ENCODE results near the gene MAPK8. TPM values are rescaled to one million over a fixed set of nuclear protein-coding genes. Genes with fewer than 3 reads are reported as not detected.

Gene MAPK8
- total RNA-seq, 1 experiment from 2014 or later, result 83.3 TPM

DNA sequence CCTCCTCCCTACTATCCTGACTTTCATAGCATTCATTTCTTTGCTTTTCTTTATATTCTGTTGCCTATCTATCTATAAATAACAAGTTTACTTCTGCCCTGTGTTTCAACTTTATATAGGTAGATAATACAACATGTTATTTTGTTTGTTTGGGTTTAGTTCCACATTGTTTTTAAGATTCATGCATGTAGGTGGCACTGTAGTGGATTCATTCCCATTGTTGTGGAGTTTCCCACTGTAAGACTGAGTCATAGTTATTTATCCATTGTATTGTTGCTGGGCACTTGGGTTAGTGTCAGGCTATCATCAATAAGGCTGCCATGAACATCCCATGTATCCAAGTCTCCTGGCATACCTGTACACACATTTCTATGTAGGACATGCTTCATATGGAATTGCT, 170.7 kb downstream of the MAPK8 start:
- Histone ChIP-seq H3K27me3 (replicated peaks; ENCODE audit: control insufficient read depth, insufficient read depth, low read length) (no peaks in the 10 kb centered on the region), H3K4me3 (ENCODE audit: low read depth, low read length) (no peak overlapping the region), H3K36me3 (ENCODE audit: control insufficient read depth, insufficient read depth, low read length) (no peaks in the 10 kb centered on the region), H3K9me3 (no peaks in the 10 kb centered on the region), H3K4me1 (peaks cover 5% of the 10 kb centered on the region; the same call in 1 of the 2 replicates)
- no peak for DNase-seq
- ChIA-PET POLR2A (no interaction called here), CTCF (no interaction called here)
- Mint-ChIP-seq H3K4me3 (ENCODE audit: unreplicated experiment) (no peak overlapping the region), H3K27ac (ENCODE audit: unreplicated experiment) (no peak overlapping the region), H3K9me3 (ENCODE audit: unreplicated experiment) (no peaks in the 10 kb centered on the region), H3K27me3 (ENCODE audit: insufficient read depth, unreplicated experiment) (no peaks in the 10 kb centered on the region), H3K36me3 (ENCODE audit: insufficient read depth, unreplicated experiment) (no peaks in the 10 kb centered on the region), H3K4me1 (ENCODE audit: low read depth, unreplicated experiment) (peaks cover 6% of the 10 kb centered on the region)
- TF ChIP-seq, protein P1, sequence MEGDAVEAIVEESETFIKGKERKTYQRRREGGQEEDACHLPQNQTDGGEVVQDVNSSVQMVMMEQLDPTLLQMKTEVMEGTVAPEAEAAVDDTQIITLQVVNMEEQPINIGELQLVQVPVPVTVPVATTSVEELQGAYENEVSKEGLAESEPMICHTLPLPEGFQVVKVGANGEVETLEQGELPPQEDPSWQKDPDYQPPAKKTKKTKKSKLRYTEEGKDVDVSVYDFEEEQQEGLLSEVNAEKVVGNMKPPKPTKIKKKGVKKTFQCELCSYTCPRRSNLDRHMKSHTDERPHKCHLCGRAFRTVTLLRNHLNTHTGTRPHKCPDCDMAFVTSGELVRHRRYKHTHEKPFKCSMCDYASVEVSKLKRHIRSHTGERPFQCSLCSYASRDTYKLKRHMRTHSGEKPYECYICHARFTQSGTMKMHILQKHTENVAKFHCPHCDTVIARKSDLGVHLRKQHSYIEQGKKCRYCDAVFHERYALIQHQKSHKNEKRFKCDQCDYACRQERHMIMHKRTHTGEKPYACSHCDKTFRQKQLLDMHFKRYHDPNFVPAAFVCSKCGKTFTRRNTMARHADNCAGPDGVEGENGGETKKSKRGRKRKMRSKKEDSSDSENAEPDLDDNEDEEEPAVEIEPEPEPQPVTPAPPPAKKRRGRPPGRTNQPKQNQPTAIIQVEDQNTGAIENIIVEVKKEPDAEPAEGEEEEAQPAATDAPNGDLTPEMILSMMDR (IDR thresholded peaks at IDR 0.05; ENCODE audit: insufficient read depth in 1 of 2, low read depth in 1 of 2, low read length in 1 of 2, severe bottlenecking in 1 of 2, unreplicated experiment in 1 of 2), result no peak
- intact Hi-C loops (cut with micrococcal nuclease; ENCODE audit: unreplicated experiment), result no loop called here
- BruUV-seq (replicated peaks), result no TSS peak

DNA sequence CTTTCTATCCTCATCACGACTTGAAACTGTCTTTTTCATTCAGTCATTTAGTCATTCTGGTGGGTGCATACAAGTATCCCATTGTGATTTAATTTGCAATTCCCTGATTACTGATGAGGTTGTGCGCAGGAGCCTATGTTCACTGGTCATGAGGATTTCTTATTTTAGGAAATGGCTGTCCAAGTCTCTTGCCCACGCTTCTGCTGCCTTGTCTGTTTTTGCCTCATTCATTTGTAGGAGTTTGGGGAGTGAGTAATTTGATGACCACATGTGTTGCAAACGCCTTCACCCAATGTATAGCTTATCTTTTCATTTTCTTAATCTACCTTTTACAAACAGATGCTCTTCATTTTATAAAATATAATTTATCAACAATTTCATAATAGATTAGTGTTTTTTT, 171.1 kb downstream of the MAPK8 start:
- no TSS peak for BruUV-seq (replicated peaks)
- H3K4me1 Mint-ChIP-seq (ENCODE audit: low read depth, unreplicated experiment), result peaks cover 6% of the 10 kb centered on the region
- H3K36me3 Mint-ChIP-seq (ENCODE audit: insufficient read depth, unreplicated experiment), result no peaks in the 10 kb centered on the region
- TF ChIP-seq, protein P1 (IDR thresholded peaks at IDR 0.05; ENCODE audit: insufficient read depth in 1 of 2, low read depth in 1 of 2, low read length in 1 of 2, severe bottlenecking in 1 of 2, unreplicated experiment in 1 of 2), result no peak
- Histone ChIP-seq H3K4me3 (ENCODE audit: low read depth, low read length) (no peak overlapping the region), H3K9me3 (no peaks in the 10 kb centered on the region), H3K36me3 (ENCODE audit: control insufficient read depth, insufficient read depth, low read length) (no peaks in the 10 kb centered on the region), H3K27me3 (replicated peaks; ENCODE audit: control insufficient read depth, insufficient read depth, low read length) (no peaks in the 10 kb centered on the region), H3K4me1 (peaks cover 5% of the 10 kb centered on the region; the same call in 1 of the 2 replicates)
- no peaks in the 10 kb centered on the region for H3K27me3 Mint-ChIP-seq (ENCODE audit: insufficient read depth, unreplicated experiment)
- H3K27ac Mint-ChIP-seq (ENCODE audit: unreplicated experiment), result no peak overlapping the region
- intact Hi-C loops (cut with micrococcal nuclease; ENCODE audit: unreplicated experiment), result no loop called here
- ChIA-PET CTCF (no interaction called here), POLR2A (no interaction called here)
- H3K4me3 Mint-ChIP-seq (ENCODE audit: unreplicated experiment), result no peak overlapping the region
- no peaks in the 10 kb centered on the region for H3K9me3 Mint-ChIP-seq (ENCODE audit: unreplicated experiment)
- DNase-seq, result no peak

DNA sequence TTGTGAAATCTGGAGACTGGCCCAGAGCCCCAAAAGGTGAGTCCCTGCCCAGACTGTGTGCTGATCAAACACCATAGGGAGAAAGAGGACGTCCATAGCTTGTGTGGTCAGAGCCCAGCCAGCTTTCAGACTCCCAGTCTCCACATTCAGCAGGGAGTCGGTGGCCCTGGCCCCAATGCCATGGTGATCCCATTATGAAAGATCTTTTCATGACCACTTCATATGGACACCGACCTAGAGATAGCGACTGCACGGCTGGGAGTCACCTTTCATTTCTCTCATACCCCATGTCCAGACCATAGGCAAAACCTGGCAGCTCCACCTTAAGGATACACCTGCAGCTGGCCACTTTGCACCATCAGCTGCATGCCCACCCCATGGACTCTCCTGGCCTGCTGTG, 172.0 kb downstream of the MAPK8 start:
- H3K27ac Mint-ChIP-seq (ENCODE audit: unreplicated experiment), result no peak overlapping the region
- no peaks in the 10 kb centered on the region for H3K36me3 ChIP-seq (ENCODE audit: control insufficient read depth, insufficient read depth, low read length)
- ChIA-PET CTCF (no interaction called here), POLR2A (no interaction called here)
- H3K4me3 ChIP-seq (ENCODE audit: low read depth, low read length), result no peak overlapping the region
- H3K27me3 Mint-ChIP-seq (ENCODE audit: insufficient read depth, unreplicated experiment), result no peaks in the 10 kb centered on the region
- no peaks in the 10 kb centered on the region for H3K36me3 Mint-ChIP-seq (ENCODE audit: insufficient read depth, unreplicated experiment)
- intact Hi-C loops (cut with micrococcal nuclease; ENCODE audit: unreplicated experiment), result no loop called here
- BruUV-seq (replicated peaks), result no TSS peak
- no peaks in the 10 kb centered on the region for H3K27me3 ChIP-seq (replicated peaks; ENCODE audit: control insufficient read depth, insufficient read depth, low read length)
- no peak overlapping the region for H3K4me3 Mint-ChIP-seq (ENCODE audit: unreplicated experiment)
- H3K4me1 ChIP-seq, result peaks cover 5% of the 10 kb centered on the region; the same call in 1 of the 2 replicates
- H3K9me3 Mint-ChIP-seq (ENCODE audit: unreplicated experiment), result no peaks in the 10 kb centered on the region
- TF ChIP-seq, protein P1 (IDR thresholded peaks at IDR 0.05; ENCODE audit: insufficient read depth in 1 of 2, low read depth in 1 of 2, low read length in 1 of 2, severe bottlenecking in 1 of 2, unreplicated experiment in 1 of 2), result no peak
- peaks cover 6% of the 10 kb centered on the region for H3K4me1 Mint-ChIP-seq (ENCODE audit: low read depth, unreplicated experiment)
- DNase-seq, result no peak
- H3K9me3 ChIP-seq, result no peaks in the 10 kb centered on the region
